ENCODE measurements around the gene ZMIZ1.

ZMIZ1 gene

GRCh38 chr10:79068562-79069324 lies at the start of gene ZMIZ1:
TSS of gene ZMIZ1 (plus strand) at chr10:79068966. CDS start at chr10:79201633, 132,667 bp downstream.
- FAIRE-seq (no peak), DNase-seq (ENCODE audit: low spot score) (peak; percentile 91)

- no peak for FAIRE-seq
- no peak for DNase-seq (ENCODE audit: low spot score)
Measured at GRCh38 chr10:79019441-79020014, 49.2 kb upstream of the ZMIZ1 start.

- DNase-seq (ENCODE audit: low spot score), result no peak
Measured at GRCh38 chr10:79020015-79020491, 48.7 kb upstream of the ZMIZ1 start.

GRCh38 chr10:79020605-79021004 lies 48.2 kb upstream of the ZMIZ1 start:
- no peak for FAIRE-seq
- no peak for DNase-seq (ENCODE audit: low spot score)

More at GRCh38 chr10:79020015-79020491, 48.7 kb upstream of the ZMIZ1 start:
- no peak for FAIRE-seq

- FAIRE-seq (no peak), DNase-seq (ENCODE audit: low spot score) (no peak)
Measured at GRCh38 chr10:79021331-79021907, 47.3 kb upstream of the ZMIZ1 start.

- DNase-seq (ENCODE audit: low spot score) (no peak), FAIRE-seq (no peak)
Measured at GRCh38 chr10:79021948-79022499, 46.7 kb upstream of the ZMIZ1 start.

- DNase-seq (ENCODE audit: low spot score) (no peak), FAIRE-seq (no peak)
Measured at GRCh38 chr10:79022565-79023230, 46.1 kb upstream of the ZMIZ1 start.

- no peak for FAIRE-seq
- DNase-seq (ENCODE audit: low spot score), result no peak
Measured at GRCh38 chr10:79023240-79024162, 45.3 kb upstream of the ZMIZ1 start.

- DNase-seq (ENCODE audit: low spot score) (no peak), FAIRE-seq (no peak)
Measured at GRCh38 chr10:79024296-79024695, 44.5 kb upstream of the ZMIZ1 start.

GRCh38 chr10:79024720-79025198 lies 44.0 kb upstream of the ZMIZ1 start:
- DNase-seq (ENCODE audit: low spot score) (no peak), FAIRE-seq (no peak)

GRCh38 chr10:79025199-79025832 lies 43.5 kb upstream of the ZMIZ1 start:
- DNase-seq (ENCODE audit: low spot score) (no peak), FAIRE-seq (no peak)

- no peak for FAIRE-seq
Measured at GRCh38 chr10:79026341-79026761, 42.4 kb upstream of the ZMIZ1 start.

GRCh38 chr10:79026806-79027146 lies 42.0 kb upstream of the ZMIZ1 start:
- DNase-seq (ENCODE audit: low spot score), result no peak
- no peak for FAIRE-seq

More at GRCh38 chr10:79026341-79026761, 42.4 kb upstream of the ZMIZ1 start:
- DNase-seq (ENCODE audit: low spot score), result no peak

- FAIRE-seq (no peak), DNase-seq (ENCODE audit: low spot score) (no peak)
Measured at GRCh38 chr10:79027147-79028055, 41.4 kb upstream of the ZMIZ1 start.

- no peak for FAIRE-seq
- DNase-seq (ENCODE audit: low spot score), result no peak
Measured at GRCh38 chr10:79028056-79028430, 40.7 kb upstream of the ZMIZ1 start.

GRCh38 chr10:79028451-79029010 lies 40.2 kb upstream of the ZMIZ1 start:
- FAIRE-seq (no peak), DNase-seq (ENCODE audit: low spot score) (no peak)

- FAIRE-seq, result no peak
- no peak for DNase-seq (ENCODE audit: low spot score)
Measured at GRCh38 chr10:79029478-79030390, 39.0 kb upstream of the ZMIZ1 start.

- FAIRE-seq, result no peak
- no peak for DNase-seq (ENCODE audit: low spot score)
Measured at GRCh38 chr10:79030705-79031104, 38.1 kb upstream of the ZMIZ1 start.

Data from urothelium cell line (cell line).